ENCODE data around the gene GOLIM4. TPM values are rescaled to one million over a fixed set of nuclear protein-coding genes. Genes with fewer than 3 reads are reported as not detected.

GOLIM4 gene
- total and polyA plus RNA-seq, 7 experiments from 2014 or later: 0.43 to 5.5 (median 1.0) TPM; not detected in 2

- Histone ChIP-seq H3K27me3 (ENCODE audit: control insufficient read depth in 2 of 2, insufficient read depth in 2 of 2, low read length in 2 of 2) (no peaks in the 10 kb centered on the region), H3K27ac (ENCODE audit: low read depth, low read length) (no peak overlapping the region), H3K36me3 (ENCODE audit: control insufficient read depth in 2 of 3, insufficient read depth in 3 of 3, low read length in 3 of 3) (no peaks in the 10 kb centered on the region), H3K9me3 (ENCODE audit: control insufficient read depth in 2 of 3, low read length in 3 of 3) (no peaks in the 10 kb centered on the region), H3K4me1 (ENCODE audit: control insufficient read depth in 2 of 2, insufficient read depth in 2 of 2, low read length in 2 of 2) (no peaks in the 10 kb centered on the region), H3K4me3 (ENCODE audit: low read length) (no peak overlapping the region)
- CTCF ChIA-PET: no interaction called here
- Mint-ChIP-seq H3K36me3 (no peaks in the 10 kb centered on the region), H3K4me1 (no peaks in the 10 kb centered on the region), H3K4me3 (no peak overlapping the region), H3K9me3 (peaks cover 0 to 4% (median 0%) of the 10 kb centered on the region in 11 donors), H3K27me3 (peaks cover 0 to 3% (median 0%) of the 10 kb centered on the region in 5 donors), H3K27ac (no peak overlapping the region)
- intact Hi-C loops (cut with micrococcal nuclease): no loop called here
- ATAC-seq: no peak
- no peak for DNase-seq
- POLR2A ChIA-PET: interaction anchor here (0.6 kb wide), 1 partner anchor 869 kb away, joined by 3 read pairs; no protein-coding TSS in a partner anchor
These were observed 89.1 kb downstream of the GOLIM4 start for GRCh38 chr3:168006584-168006983.

- Mint-ChIP-seq H3K27me3 (peaks cover 0 to 3% (median 0%) of the 10 kb centered on the region in 5 donors), H3K27ac (no peak overlapping the region), H3K4me3 (no peak overlapping the region), H3K9me3 (peaks cover 0 to 4% (median 0%) of the 10 kb centered on the region in 11 donors), H3K36me3 (no peaks in the 10 kb centered on the region), H3K4me1 (no peaks in the 10 kb centered on the region)
- Histone ChIP-seq H3K9me3 (ENCODE audit: control insufficient read depth in 2 of 3, low read length in 3 of 3) (no peaks in the 10 kb centered on the region), H3K4me1 (ENCODE audit: control insufficient read depth in 2 of 2, insufficient read depth in 2 of 2, low read length in 2 of 2) (no peaks in the 10 kb centered on the region), H3K4me3 (ENCODE audit: low read length) (no peak overlapping the region), H3K27me3 (ENCODE audit: control insufficient read depth in 2 of 2, insufficient read depth in 2 of 2, low read length in 2 of 2) (no peaks in the 10 kb centered on the region), H3K27ac (ENCODE audit: low read depth, low read length) (no peak overlapping the region), H3K36me3 (ENCODE audit: control insufficient read depth in 2 of 3, insufficient read depth in 3 of 3, low read length in 3 of 3) (no peaks in the 10 kb centered on the region)
- ChIA-PET CTCF (no interaction called here), POLR2A (no interaction called here)
- intact Hi-C loops (cut with micrococcal nuclease): no loop called here
- DNase-seq: no peak
- no peak for ATAC-seq
These were observed 91.8 kb downstream of the GOLIM4 start for GRCh38 chr3:168003911-168004310.

- H3K9me3 Mint-ChIP-seq: peaks cover 0 to 4% (median 0%) of the 10 kb centered on the region in 11 donors
- CTCF ChIA-PET: no interaction called here
- no peaks in the 10 kb centered on the region for H3K27me3 Mint-ChIP-seq
These were observed 92.8 kb downstream of the GOLIM4 start for GRCh38 chr3:168002786-168003368.

GRCh38 chr3:168001244-168001643, 94.5 kb downstream of the GOLIM4 start:
- no peak overlapping the region for H3K4me3 ChIP-seq (ENCODE audit: low read length)
- no peaks in the 10 kb centered on the region for H3K4me1 Mint-ChIP-seq
- H3K27me3 Mint-ChIP-seq: no peaks in the 10 kb centered on the region
- POLR2A ChIA-PET: no interaction called here
- H3K36me3 Mint-ChIP-seq: no peaks in the 10 kb centered on the region
- CTCF ChIA-PET: no interaction called here
- H3K36me3 ChIP-seq (ENCODE audit: control insufficient read depth in 2 of 3, insufficient read depth in 3 of 3, low read length in 3 of 3): no peaks in the 10 kb centered on the region
- no peak overlapping the region for H3K4me3 Mint-ChIP-seq
- peaks cover 0 to 4% (median 0%) of the 10 kb centered on the region in 11 donors for H3K9me3 Mint-ChIP-seq
- H3K27ac Mint-ChIP-seq: no peak overlapping the region
- DNase-seq: no peak
- H3K9me3 ChIP-seq (ENCODE audit: control insufficient read depth in 2 of 3, low read length in 3 of 3): no peaks in the 10 kb centered on the region
- H3K27ac ChIP-seq (ENCODE audit: low read depth, low read length): no peak overlapping the region
- ATAC-seq: no peak
- H3K27me3 ChIP-seq (ENCODE audit: control insufficient read depth in 2 of 2, insufficient read depth in 2 of 2, low read length in 2 of 2): no peaks in the 10 kb centered on the region
- intact Hi-C loops (cut with micrococcal nuclease): no loop called here
- no peaks in the 10 kb centered on the region for H3K4me1 ChIP-seq (ENCODE audit: control insufficient read depth in 2 of 2, insufficient read depth in 2 of 2, low read length in 2 of 2)

More at GRCh38 chr3:168002786-168003368, 92.8 kb downstream of the GOLIM4 start:
- DNase-seq: no peak
- intact Hi-C loops (cut with micrococcal nuclease): no loop called here
- Histone ChIP-seq H3K27me3 (ENCODE audit: control insufficient read depth in 2 of 2, insufficient read depth in 2 of 2, low read length in 2 of 2) (no peaks in the 10 kb centered on the region), H3K27ac (ENCODE audit: low read depth, low read length) (no peak overlapping the region), H3K36me3 (ENCODE audit: control insufficient read depth in 2 of 3, insufficient read depth in 3 of 3, low read length in 3 of 3) (no peaks in the 10 kb centered on the region), H3K4me3 (ENCODE audit: low read length) (no peak overlapping the region), H3K4me1 (ENCODE audit: control insufficient read depth in 2 of 2, insufficient read depth in 2 of 2, low read length in 2 of 2) (no peaks in the 10 kb centered on the region), H3K9me3 (ENCODE audit: control insufficient read depth in 2 of 3, low read length in 3 of 3) (no peaks in the 10 kb centered on the region)
- Mint-ChIP-seq H3K27ac (no peak overlapping the region), H3K4me3 (no peak overlapping the region), H3K4me1 (no peaks in the 10 kb centered on the region), H3K36me3 (no peaks in the 10 kb centered on the region)
- POLR2A ChIA-PET: no interaction called here
- no peak for ATAC-seq

GRCh38 chr3:167998253-167998652, 97.5 kb downstream of the GOLIM4 start:
- Histone ChIP-seq H3K4me1 (ENCODE audit: control insufficient read depth in 2 of 2, insufficient read depth in 2 of 2, low read length in 2 of 2) (no peaks in the 10 kb centered on the region), H3K4me3 (ENCODE audit: low read length) (no peak overlapping the region), H3K36me3 (ENCODE audit: control insufficient read depth in 2 of 3, insufficient read depth in 3 of 3, low read length in 3 of 3) (no peaks in the 10 kb centered on the region), H3K27ac (ENCODE audit: low read depth, low read length) (no peak overlapping the region), H3K9me3 (ENCODE audit: control insufficient read depth in 2 of 3, low read length in 3 of 3) (no peaks in the 10 kb centered on the region), H3K27me3 (ENCODE audit: control insufficient read depth in 2 of 2, insufficient read depth in 2 of 2, low read length in 2 of 2) (no peaks in the 10 kb centered on the region)
- H3K4me3 Mint-ChIP-seq: no peak overlapping the region
- POLR2A ChIA-PET: no interaction called here
- DNase-seq: no peak
- H3K36me3 Mint-ChIP-seq: no peaks in the 10 kb centered on the region
- no peak for ATAC-seq
- intact Hi-C loops (cut with micrococcal nuclease): no loop called here
- H3K27ac Mint-ChIP-seq: no peak overlapping the region
- no peaks in the 10 kb centered on the region for H3K4me1 Mint-ChIP-seq
- peaks cover 0 to 3% (median 0%) of the 10 kb centered on the region in 11 donors for H3K9me3 Mint-ChIP-seq
- no peaks in the 10 kb centered on the region for H3K27me3 Mint-ChIP-seq
- CTCF ChIA-PET: no interaction called here

GRCh38 chr3:167996514-167996913, 99.2 kb downstream of the GOLIM4 start:
- Histone ChIP-seq H3K9me3 (ENCODE audit: control insufficient read depth in 2 of 3, low read length in 3 of 3) (no peaks in the 10 kb centered on the region), H3K4me1 (ENCODE audit: control insufficient read depth in 2 of 2, insufficient read depth in 2 of 2, low read length in 2 of 2) (no peaks in the 10 kb centered on the region), H3K27me3 (ENCODE audit: control insufficient read depth in 2 of 2, insufficient read depth in 2 of 2, low read length in 2 of 2) (no peaks in the 10 kb centered on the region), H3K27ac (ENCODE audit: low read depth, low read length) (no peak overlapping the region), H3K4me3 (ENCODE audit: low read length) (no peak overlapping the region), H3K36me3 (ENCODE audit: control insufficient read depth in 2 of 3, insufficient read depth in 3 of 3, low read length in 3 of 3) (no peaks in the 10 kb centered on the region)
- intact Hi-C loops (cut with micrococcal nuclease): no loop called here
- ChIA-PET CTCF (no interaction called here), POLR2A (no interaction called here)
- Mint-ChIP-seq H3K36me3 (no peaks in the 10 kb centered on the region), H3K4me3 (no peak overlapping the region), H3K27me3 (no peaks in the 10 kb centered on the region), H3K27ac (no peak overlapping the region), H3K9me3 (peaks cover 0 to 4% (median 0%) of the 10 kb centered on the region in 11 donors), H3K4me1 (no peaks in the 10 kb centered on the region)
- ATAC-seq: no peak
- DNase-seq: no peak

- Mint-ChIP-seq H3K4me3 (no peak overlapping the region), H3K36me3 (no peaks in the 10 kb centered on the region), H3K9me3 (peaks cover 0 to 4% (median 0%) of the 10 kb centered on the region in 11 donors), H3K27ac (no peak overlapping the region), H3K4me1 (no peaks in the 10 kb centered on the region), H3K27me3 (no peaks in the 10 kb centered on the region)
- no peak overlapping the region for H3K4me3 ChIP-seq (ENCODE audit: low read length)
- no peaks in the 10 kb centered on the region for H3K27me3 ChIP-seq (ENCODE audit: control insufficient read depth in 2 of 2, insufficient read depth in 2 of 2, low read length in 2 of 2)
- intact Hi-C loops (cut with micrococcal nuclease): no loop called here
- ATAC-seq (no peak), DNase-seq (no peak)
- no peaks in the 10 kb centered on the region for H3K9me3 ChIP-seq (ENCODE audit: control insufficient read depth in 2 of 3, low read length in 3 of 3)
- no peaks in the 10 kb centered on the region for H3K4me1 ChIP-seq (ENCODE audit: control insufficient read depth in 2 of 2, insufficient read depth in 2 of 2, low read length in 2 of 2)
- H3K27ac ChIP-seq (ENCODE audit: low read depth, low read length): no peak overlapping the region
- H3K36me3 ChIP-seq (ENCODE audit: control insufficient read depth in 2 of 3, insufficient read depth in 3 of 3, low read length in 3 of 3): no peaks in the 10 kb centered on the region
- POLR2A ChIA-PET: no interaction called here
- CTCF ChIA-PET: no interaction called here
These were observed 103.3 kb downstream of the GOLIM4 start for GRCh38 chr3:167992381-167992780.

Data from naive thymus-derived CD4-positive, alpha-beta T cell (primary cell).